Fibroblast of mammary gland (primary cell): ENCODE results near the gene ADAMTSL3.

ENCODE experiments used
- DNase-seq: peaks from one replicate; pipeline ENCODE4 v3.0.0-alpha.2; 2010; ENCODE audit warnings: low read depth
- H3K4me3 ChIP-seq: 2 replicates; pipeline ENCODE4 v1.5.1; 2011; ENCODE audit warnings: low read depth, mild to moderate bottlenecking, low read length, moderate library complexity; ENCODE audit not compliant: control insufficient read depth
- CTCF ChIP-seq: conservative IDR thresholded peaks from 2 replicates; pipeline ENCODE4 v1.5.1; 2011; ENCODE audit warnings: low read depth, low read length, inconsistent platforms; ENCODE audit not compliant: control insufficient read depth, insufficient read depth

Gene ADAMTSL3

DNA sequence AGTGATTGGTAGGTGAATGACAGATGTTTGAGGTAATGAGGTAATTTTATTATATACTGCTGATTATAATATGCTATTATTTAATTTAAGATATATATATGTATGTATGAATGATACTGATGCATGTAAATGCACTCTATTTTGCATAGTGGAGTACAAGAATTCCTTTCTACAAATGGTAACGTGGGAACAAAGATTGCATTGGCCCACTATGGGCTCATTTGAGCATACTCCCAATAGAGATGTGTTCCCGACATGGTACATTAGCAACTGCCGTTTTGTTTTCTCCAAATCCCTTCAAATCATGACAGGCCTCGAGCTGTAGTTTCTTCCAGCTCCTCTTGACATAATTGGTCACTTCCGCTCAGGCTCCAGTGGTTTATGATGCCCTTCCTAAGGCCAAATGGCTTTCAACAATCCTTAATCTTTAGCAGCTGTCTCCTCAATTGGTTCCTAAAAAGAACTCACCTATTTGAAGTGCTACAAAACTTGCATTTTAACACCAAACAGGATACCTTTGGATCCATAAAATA, 266.1 kb downstream of the ADAMTSL3 start:
- no peak for TF ChIP-seq CTCF
- H3K4me3 ChIP-seq = no peak overlapping the region

DNA sequence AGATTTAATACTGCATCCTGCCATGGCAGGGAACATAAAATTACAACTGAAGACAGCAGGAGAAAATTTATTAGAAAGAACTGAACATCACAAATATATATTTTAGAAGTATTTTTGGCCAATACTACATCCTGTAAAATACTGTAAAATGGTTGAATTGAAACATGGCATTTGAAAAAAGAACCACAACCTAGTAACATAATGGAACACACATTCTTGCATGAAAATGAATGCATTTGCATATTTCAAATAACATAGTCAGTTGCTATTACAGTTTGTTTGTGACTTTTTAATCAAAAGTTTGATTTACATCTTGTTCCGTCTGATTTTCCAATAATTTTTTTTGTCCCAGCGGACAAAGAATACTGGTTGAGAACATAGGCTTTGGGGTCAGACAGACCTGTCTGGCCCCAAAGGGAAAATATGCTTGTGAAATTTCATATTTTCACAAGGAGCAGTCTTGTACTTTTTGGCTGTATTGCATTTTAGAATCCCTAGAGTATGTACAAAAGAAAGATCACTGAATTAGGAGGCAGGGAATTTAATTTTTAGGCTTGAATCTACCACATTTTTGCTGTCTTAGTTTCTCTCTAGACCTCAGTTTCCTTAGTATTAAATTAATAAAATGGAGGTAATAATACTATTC, 268.8 kb downstream of the ADAMTSL3 start:
- TF ChIP-seq CTCF = no peak
- H3K4me3 ChIP-seq = no peak overlapping the region
- DNase-seq = no peak

More for the DNA sequence above, 266.1 kb downstream of the ADAMTSL3 start:
- no peak for DNase-seq

DNA sequence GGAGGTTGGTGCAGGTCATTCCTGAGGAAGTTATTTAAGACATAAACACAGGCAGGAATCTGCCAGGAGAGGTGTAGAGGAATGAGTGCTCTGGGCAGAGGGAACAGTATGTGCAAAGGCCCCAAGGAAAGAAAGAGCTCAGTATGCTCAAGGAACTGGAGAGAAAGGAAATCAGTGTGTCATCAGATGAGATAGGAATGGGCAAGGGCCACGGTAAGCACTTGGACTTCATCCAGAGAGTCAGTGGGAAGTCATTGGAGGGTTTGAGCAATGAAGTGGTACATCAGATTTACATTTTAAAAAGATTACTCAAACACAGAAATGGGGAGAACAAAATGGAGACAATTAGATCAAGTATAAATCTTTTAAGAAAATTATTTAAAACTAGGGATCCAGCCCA, 272.2 kb downstream of the ADAMTSL3 start:
- peak; percentile 49 for DNase-seq
- H3K4me3 ChIP-seq = no peak overlapping the region
- TF ChIP-seq CTCF = no peak

GRCh38 chr15:83927704-83928391, 273.9 kb downstream of the ADAMTSL3 start:
- no peak overlapping the region for H3K4me3 ChIP-seq
- DNase-seq = no peak
- TF ChIP-seq CTCF = no peak

DNA sequence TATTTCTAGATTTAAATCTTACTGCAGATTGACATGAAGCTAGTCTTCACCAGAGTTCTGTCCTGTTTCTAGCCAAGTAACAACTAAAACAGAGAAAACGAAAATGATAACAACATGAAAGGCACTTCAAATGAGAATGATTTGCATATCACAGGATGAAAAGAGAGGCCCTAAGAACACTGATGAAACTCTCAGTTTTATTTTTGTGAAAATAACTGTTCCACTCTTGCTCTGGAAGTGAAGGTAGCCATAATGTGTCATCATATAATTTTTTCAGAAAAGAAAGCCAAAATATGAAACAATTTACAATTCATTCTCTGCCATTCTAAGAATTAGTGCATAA, 274.4 kb downstream of the ADAMTSL3 start:
- no peak overlapping the region for H3K4me3 ChIP-seq
- TF ChIP-seq CTCF = no peak
- DNase-seq = no peak

- no peak for DNase-seq
- no peak for TF ChIP-seq CTCF
Observed at GRCh38 chr15:83928878-83929418, 275.0 kb downstream of the ADAMTSL3 start.

More at GRCh38 chr15:83928878-83929418, 275.0 kb downstream of the ADAMTSL3 start:
- no peak overlapping the region for H3K4me3 ChIP-seq
